COLO668 (cell line): ENCODE results near the gene MAN1A2.
A peak's percentile ranks its signal among the peaks of the same experiment; 100 is the strongest.

Experiments
- DNase-seq: peaks from one replicate; lab custom pipeline; 2025; ENCODE audit not compliant: unreplicated experiment; lab: John Stamatoyannopoulos, UW

MAN1A2 gene

GRCh38 chr1:117359561-117360289 is 7.5 kb upstream of the MAN1A2 start:
- no peak for DNase-seq

GRCh38 chr1:117362986-117363385 is 4.3 kb upstream of the MAN1A2 start:
- no peak for DNase-seq

- DNase-seq: no peak
These were observed 3.6 kb upstream of the MAN1A2 start for GRCh38 chr1:117363571-117364048.

- no peak for DNase-seq
These were observed 3.0 kb upstream of the MAN1A2 start for GRCh38 chr1:117364240-117364639.

GRCh38 chr1:117365350-117366176 is 1.7 kb upstream of the MAN1A2 start:
- DNase-seq: no peak

- DNase-seq: peak; percentile 96
These were observed 838 bp upstream of the MAN1A2 start for GRCh38 chr1:117366177-117367045.

GRCh38 chr1:117368116-117369108 is 1.2 kb downstream of the MAN1A2 start:
- DNase-seq: no peak

- no peak for DNase-seq
These were observed 2.8 kb downstream of the MAN1A2 start for GRCh38 chr1:117370071-117370470.

GRCh38 chr1:117370509-117370908 is 3.3 kb downstream of the MAN1A2 start:
- no peak for DNase-seq

GRCh38 chr1:117371441-117372151 is 4.3 kb downstream of the MAN1A2 start:
- peak; percentile 42 for DNase-seq

GRCh38 chr1:117372863-117373412 is 5.7 kb downstream of the MAN1A2 start:
- DNase-seq: no peak

GRCh38 chr1:117373932-117374331 is 6.7 kb downstream of the MAN1A2 start:
- no peak for DNase-seq

GRCh38 chr1:117375327-117375726 is 8.1 kb downstream of the MAN1A2 start:
- DNase-seq: no peak

GRCh38 chr1:117387060-117387633 is 19.9 kb downstream of the MAN1A2 start:
- no peak for DNase-seq

- DNase-seq: no peak
These were observed 21.1 kb downstream of the MAN1A2 start for GRCh38 chr1:117388328-117388727.

GRCh38 chr1:117389284-117389683 is 22.0 kb downstream of the MAN1A2 start:
- no peak for DNase-seq

GRCh38 chr1:117389779-117390178 is 22.5 kb downstream of the MAN1A2 start:
- no peak for DNase-seq

- no peak for DNase-seq
These were observed 25.5 kb downstream of the MAN1A2 start for GRCh38 chr1:117392771-117393170.

GRCh38 chr1:117396074-117396473 is 28.8 kb downstream of the MAN1A2 start:
- no peak for DNase-seq
